Left ventricle myocardium inferior (tissue), 1 donor: ENCODE data around the gene GPATCH11. TPM values are rescaled to one million over a fixed set of nuclear protein-coding genes. Genes with fewer than 3 reads are reported as not detected.

Source experiments
- DNase-seq: peaks from one replicate; pipeline ENCODE4 v3.0.0-alpha.2; 2020
- H3K27ac ChIP-seq: fragments of 200-600 bp; replicated peaks from 2 replicates; pipeline ENCODE4 v1.8.0; 2021
- H3K27me3 ChIP-seq: fragments of 200-600 bp; 2 replicates; pipeline ENCODE4 v1.8.0; 2021; ENCODE audit warnings: low read depth
- H3K36me3 ChIP-seq: fragments of 200-600 bp; 2 replicates; pipeline ENCODE4 v1.8.0; 2021
- H3K4me1 ChIP-seq: fragments of 200-600 bp; 2 replicates; pipeline ENCODE4 v1.8.0; 2021
- H3K4me3 ChIP-seq: fragments of 200-600 bp; 2 replicates; pipeline ENCODE4 v1.8.0; 2021; ENCODE audit warnings: mild to moderate bottlenecking, moderate library complexity
- H3K9me3 ChIP-seq: fragments of 200-600 bp; replicated peaks from 2 replicates; pipeline ENCODE4 v1.8.0; 2021
- CTCF ChIP-seq: fragments of 200-600 bp; IDR thresholded peaks from 2 replicates; pipeline ENCODE4 v1.8.0; 2021; ENCODE audit warnings: antibody characterized with exemption, mild to moderate bottlenecking, borderline replicate concordance
- intact Hi-C: fragments of 100-400 bp; cut with micrococcal nuclease; formaldehyde crosslinking; loops from one replicate; pipeline ENCODE4 v1.11.0; 2022
- total RNA-seq: library from RNA; stranded (reverse); fragmentation: NEBNext Ultra II Directional; extraction: Animal tissue kit (Norgen Biotek cat#: 25700); gene quantifications from one replicate; pipeline ENCODE4 v1.2.1, GENCODE V29; 2021
- donor health status: DM: no; HTN: yes; CAD: no; lungs with severe emphysema.

GPATCH11 gene
- total RNA-seq, 1 donor from 2014 or later = 6.3 TPM

DNA sequence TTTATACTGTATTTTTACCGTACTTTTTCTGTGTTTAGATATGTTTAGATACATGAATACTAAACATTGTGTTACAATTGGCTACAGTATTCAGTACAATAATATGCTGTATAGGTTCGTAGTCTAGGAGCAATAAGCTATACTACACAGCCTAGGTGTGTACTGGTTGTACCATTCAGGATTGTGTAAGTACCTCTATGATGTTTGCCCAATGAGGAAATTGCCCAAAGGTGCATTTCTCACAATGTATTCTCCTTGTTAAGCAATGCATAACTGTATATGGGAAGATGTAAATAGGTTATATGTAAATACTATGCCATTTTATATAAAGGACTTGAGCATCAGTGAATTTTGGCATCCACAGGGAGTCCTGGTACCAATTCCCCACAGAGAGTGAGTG lies 61.7 kb downstream of the GPATCH11 start:
- H3K36me3 ChIP-seq = peaks cover 76% of the 10 kb centered on the region
- H3K27me3 ChIP-seq = no peaks in the 10 kb centered on the region
- no peak for TF ChIP-seq CTCF

GRCh38 chr2:37148325-37148724 lies 64.0 kb downstream of the GPATCH11 start:
- DNase-seq = no peak
- H3K4me1 ChIP-seq = peaks cover 14% of the 10 kb centered on the region
- intact Hi-C loops = no loop called here
- H3K27me3 ChIP-seq = no peaks in the 10 kb centered on the region
- H3K9me3 ChIP-seq = no peaks in the 10 kb centered on the region
- no peak overlapping the region for H3K27ac ChIP-seq
- peaks cover 62% of the 10 kb centered on the region for H3K36me3 ChIP-seq
- no peak for TF ChIP-seq CTCF
- H3K4me3 ChIP-seq = no peak overlapping the region

More for the DNA sequence above, 61.7 kb downstream of the GPATCH11 start:
- no peak for DNase-seq
- intact Hi-C loops = no loop called here
- no peak overlapping the region for H3K4me3 ChIP-seq
- H3K27ac ChIP-seq = no peak overlapping the region
- no peaks in the 10 kb centered on the region for H3K9me3 ChIP-seq
- H3K4me1 ChIP-seq = peaks cover 14% of the 10 kb centered on the region

Other genes with a start within 250 kb of the GPATCH11 start
- gene STRN, start 118.0 kb upstream of the GPATCH11 start, total RNA-seq = 55.2 TPM
- 20.0 TPM for gene HEATR5B, start 146 bp upstream of the GPATCH11 start, total RNA-seq
- gene EIF2AK2, start 72.5 kb downstream of the GPATCH11 start, total RNA-seq = 23.8 TPM
- gene SULT6B1, start 104.2 kb downstream of the GPATCH11 start, total RNA-seq = not detected
- gene CEBPZOS, start 112.0 kb downstream of the GPATCH11 start, total RNA-seq = 61.3 TPM
- gene CEBPZ, start 147.1 kb downstream of the GPATCH11 start, total RNA-seq = 25.3 TPM
- 27.5 TPM for gene NDUFAF7, start 147.1 kb downstream of the GPATCH11 start, total RNA-seq
- 14.8 TPM for gene PRKD3, start 240.3 kb downstream of the GPATCH11 start, total RNA-seq